ENCODE results near the gene SYTL5. TPM values are rescaled to one million over a fixed set of nuclear protein-coding genes. Genes with fewer than 3 reads are reported as not detected.
A peak's percentile ranks its signal among the peaks of the same experiment; 100 is the strongest.

Gene SYTL5
- total and polyA plus RNA-seq, 4 donors = 0.09 to 2.8 (median 1.0) TPM

DNA sequence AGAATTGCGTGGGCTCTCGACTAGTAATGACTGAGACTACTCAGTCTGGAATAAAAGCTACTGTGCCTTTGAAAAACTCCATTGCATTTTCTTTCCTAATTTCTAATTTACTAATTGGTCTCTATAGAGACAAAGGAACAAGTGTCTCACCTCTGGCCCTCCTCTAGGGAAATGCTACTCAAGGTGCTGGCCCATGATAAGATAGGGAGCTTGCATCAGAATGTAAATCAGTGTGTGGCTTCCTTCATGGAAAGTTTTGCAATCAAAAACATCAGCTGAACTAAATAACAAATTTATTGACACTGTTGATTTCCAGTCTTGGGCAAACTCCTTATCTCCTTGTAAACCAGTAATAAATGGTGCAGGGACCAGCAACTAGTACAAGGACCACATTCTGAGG is 132.5 kb downstream of the SYTL5 start (continued):
- TF ChIP-seq, protein P1, sequence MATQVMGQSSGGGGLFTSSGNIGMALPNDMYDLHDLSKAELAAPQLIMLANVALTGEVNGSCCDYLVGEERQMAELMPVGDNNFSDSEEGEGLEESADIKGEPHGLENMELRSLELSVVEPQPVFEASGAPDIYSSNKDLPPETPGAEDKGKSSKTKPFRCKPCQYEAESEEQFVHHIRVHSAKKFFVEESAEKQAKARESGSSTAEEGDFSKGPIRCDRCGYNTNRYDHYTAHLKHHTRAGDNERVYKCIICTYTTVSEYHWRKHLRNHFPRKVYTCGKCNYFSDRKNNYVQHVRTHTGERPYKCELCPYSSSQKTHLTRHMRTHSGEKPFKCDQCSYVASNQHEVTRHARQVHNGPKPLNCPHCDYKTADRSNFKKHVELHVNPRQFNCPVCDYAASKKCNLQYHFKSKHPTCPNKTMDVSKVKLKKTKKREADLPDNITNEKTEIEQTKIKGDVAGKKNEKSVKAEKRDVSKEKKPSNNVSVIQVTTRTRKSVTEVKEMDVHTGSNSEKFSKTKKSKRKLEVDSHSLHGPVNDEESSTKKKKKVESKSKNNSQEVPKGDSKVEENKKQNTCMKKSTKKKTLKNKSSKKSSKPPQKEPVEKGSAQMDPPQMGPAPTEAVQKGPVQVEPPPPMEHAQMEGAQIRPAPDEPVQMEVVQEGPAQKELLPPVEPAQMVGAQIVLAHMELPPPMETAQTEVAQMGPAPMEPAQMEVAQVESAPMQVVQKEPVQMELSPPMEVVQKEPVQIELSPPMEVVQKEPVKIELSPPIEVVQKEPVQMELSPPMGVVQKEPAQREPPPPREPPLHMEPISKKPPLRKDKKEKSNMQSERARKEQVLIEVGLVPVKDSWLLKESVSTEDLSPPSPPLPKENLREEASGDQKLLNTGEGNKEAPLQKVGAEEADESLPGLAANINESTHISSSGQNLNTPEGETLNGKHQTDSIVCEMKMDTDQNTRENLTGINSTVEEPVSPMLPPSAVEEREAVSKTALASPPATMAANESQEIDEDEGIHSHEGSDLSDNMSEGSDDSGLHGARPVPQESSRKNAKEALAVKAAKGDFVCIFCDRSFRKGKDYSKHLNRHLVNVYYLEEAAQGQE (IDR thresholded peaks at IDR 0.05) = no peak
- TF ChIP-seq, protein P2, sequence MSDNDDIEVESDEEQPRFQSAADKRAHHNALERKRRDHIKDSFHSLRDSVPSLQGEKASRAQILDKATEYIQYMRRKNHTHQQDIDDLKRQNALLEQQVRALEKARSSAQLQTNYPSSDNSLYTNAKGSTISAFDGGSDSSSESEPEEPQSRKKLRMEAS (IDR thresholded peaks at IDR 0.05) = no peak
- TF ChIP-seq FOXA2 (IDR thresholded peaks at IDR 0.05) (no peak), RXRA (IDR thresholded peaks at IDR 0.05) (no peak), SP1 (IDR thresholded peaks at IDR 0.05) (no peak), YY1 (IDR thresholded peaks at IDR 0.05) (no peak)

DNA sequence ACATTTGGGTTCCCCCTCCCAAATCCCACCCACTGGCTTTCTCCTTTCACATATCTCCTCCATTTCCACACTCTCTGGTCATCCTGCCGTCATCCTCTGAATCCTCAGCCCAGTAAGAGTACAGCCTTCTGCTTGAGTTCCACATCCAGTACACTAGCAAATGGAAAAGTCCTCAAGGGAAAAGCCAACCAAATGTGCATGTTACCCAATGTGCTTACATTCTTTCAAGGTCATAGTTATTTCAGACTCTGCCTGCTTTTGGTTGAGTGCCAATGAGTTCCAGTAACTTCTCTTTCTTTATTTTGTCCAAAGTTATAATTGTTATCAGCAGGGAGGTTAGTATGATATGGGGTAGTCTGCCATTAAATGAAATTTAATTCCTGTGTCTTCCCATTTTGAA is 136.3 kb downstream of the SYTL5 start:
- Histone ChIP-seq H3K27ac (ENCODE audit: low read depth in 1 of 2, low read length in 2 of 2) (no peak overlapping the region), H3K9ac (ENCODE audit: low read depth in 1 of 2, low read length in 2 of 2) (no peak overlapping the region), H3K36me3 (ENCODE audit: control insufficient read depth in 4 of 4, insufficient read depth in 3 of 4, low read depth in 1 of 4, low read length in 3 of 4) (no peaks in the 10 kb centered on the region), H3K4me1 (ENCODE audit: control insufficient read depth in 4 of 4, insufficient read depth in 4 of 4, low read length in 3 of 4) (no peaks in the 10 kb centered on the region), H3K27me3 (ENCODE audit: control insufficient read depth in 4 of 4, insufficient read depth in 4 of 4, low read length in 3 of 4) (peaks cover 0 to 3% (median 0%) of the 10 kb centered on the region in 4 donors), H3K4me3 (ENCODE audit: low read depth in 1 of 3, low read length in 3 of 3) (no peak overlapping the region), H3K9me3 (ENCODE audit: control insufficient read depth in 4 of 4, low read length in 3 of 4) (no peaks in the 10 kb centered on the region)
- 55% methylated on average over 1 of the region's 1 CpG for whole genome bisulfite sequencing
- TF ChIP-seq, protein P3, sequence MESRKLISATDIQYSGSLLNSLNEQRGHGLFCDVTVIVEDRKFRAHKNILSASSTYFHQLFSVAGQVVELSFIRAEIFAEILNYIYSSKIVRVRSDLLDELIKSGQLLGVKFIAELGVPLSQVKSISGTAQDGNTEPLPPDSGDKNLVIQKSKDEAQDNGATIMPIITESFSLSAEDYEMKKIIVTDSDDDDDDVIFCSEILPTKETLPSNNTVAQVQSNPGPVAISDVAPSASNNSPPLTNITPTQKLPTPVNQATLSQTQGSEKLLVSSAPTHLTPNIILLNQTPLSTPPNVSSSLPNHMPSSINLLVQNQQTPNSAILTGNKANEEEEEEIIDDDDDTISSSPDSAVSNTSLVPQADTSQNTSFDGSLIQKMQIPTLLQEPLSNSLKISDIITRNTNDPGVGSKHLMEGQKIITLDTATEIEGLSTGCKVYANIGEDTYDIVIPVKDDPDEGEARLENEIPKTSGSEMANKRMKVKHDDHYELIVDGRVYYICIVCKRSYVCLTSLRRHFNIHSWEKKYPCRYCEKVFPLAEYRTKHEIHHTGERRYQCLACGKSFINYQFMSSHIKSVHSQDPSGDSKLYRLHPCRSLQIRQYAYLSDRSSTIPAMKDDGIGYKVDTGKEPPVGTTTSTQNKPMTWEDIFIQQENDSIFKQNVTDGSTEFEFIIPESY (IDR thresholded peaks at IDR 0.05) = no peak
- TF ChIP-seq, protein P4, sequence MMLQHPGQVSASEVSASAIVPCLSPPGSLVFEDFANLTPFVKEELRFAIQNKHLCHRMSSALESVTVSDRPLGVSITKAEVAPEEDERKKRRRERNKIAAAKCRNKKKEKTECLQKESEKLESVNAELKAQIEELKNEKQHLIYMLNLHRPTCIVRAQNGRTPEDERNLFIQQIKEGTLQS (IDR thresholded peaks at IDR 0.05) = no peak
- TF ChIP-seq NR2F2 (IDR thresholded peaks at IDR 0.05) = peak; percentile 80
- peak; percentile 21 for TF ChIP-seq SP1 (IDR thresholded peaks at IDR 0.05)
- no peak for TF ChIP-seq RXRA (IDR thresholded peaks at IDR 0.05)
- no peak for TF ChIP-seq EGR1 (IDR thresholded peaks at IDR 0.05; ENCODE audit: low read depth in 2 of 2)
- peak in 1 of 2 donors; percentile 4 for TF ChIP-seq RAD21 (IDR thresholded peaks at IDR 0.05)
- DNase-seq (ENCODE audit: low spot score) = no peak

DNA sequence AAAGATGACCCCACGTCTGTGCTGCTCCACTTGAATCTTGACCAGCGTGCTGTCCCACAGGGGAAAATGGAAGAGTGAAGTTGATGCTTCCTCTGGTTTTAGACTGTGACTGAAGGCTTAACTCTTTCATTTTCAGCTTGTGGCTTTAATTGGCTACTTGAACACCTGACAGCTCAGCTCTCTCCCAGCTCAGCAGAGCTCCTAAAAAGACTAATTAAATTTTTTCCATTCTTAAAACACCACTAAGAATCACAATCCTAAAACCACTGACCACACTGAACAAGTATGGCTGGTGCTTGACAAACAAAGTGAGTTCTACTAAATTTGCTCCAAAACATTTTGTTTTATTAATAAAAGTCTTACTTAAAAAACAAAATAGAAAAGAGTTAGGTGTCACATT is 142.7 kb downstream of the SYTL5 start:
- Histone ChIP-seq H3K36me3 (ENCODE audit: control insufficient read depth in 4 of 4, insufficient read depth in 3 of 4, low read depth in 1 of 4, low read length in 3 of 4) (no peaks in the 10 kb centered on the region), H3K4me1 (ENCODE audit: control insufficient read depth in 4 of 4, insufficient read depth in 4 of 4, low read length in 3 of 4) (no peaks in the 10 kb centered on the region), H3K9ac (ENCODE audit: low read depth in 1 of 2, low read length in 2 of 2) (no peak overlapping the region), H3K4me3 (ENCODE audit: low read depth in 1 of 3, low read length in 3 of 3) (no peak overlapping the region), H3K27me3 (ENCODE audit: control insufficient read depth in 4 of 4, insufficient read depth in 4 of 4, low read length in 3 of 4) (no peaks in the 10 kb centered on the region), H3K27ac (ENCODE audit: low read depth in 1 of 2, low read length in 2 of 2) (no peak overlapping the region), H3K9me3 (ENCODE audit: control insufficient read depth in 4 of 4, low read length in 3 of 4) (no peaks in the 10 kb centered on the region)
- DNase-seq (ENCODE audit: low spot score) = no peak
- 98% methylated on average over 2 of the region's 2 CpGs for WGBS
- TF ChIP-seq FOXA1 (IDR thresholded peaks at IDR 0.05) = no peak
- TF ChIP-seq, protein P3 (IDR thresholded peaks at IDR 0.05) = no peak
- TF ChIP-seq TAF1 (conservative IDR thresholded peaks at IDR 0.05) = no peak
- TF ChIP-seq JUND (IDR thresholded peaks at IDR 0.05) = no peak
- TF ChIP-seq YY1 (IDR thresholded peaks at IDR 0.05) = no peak
- TF ChIP-seq RAD21 (IDR thresholded peaks at IDR 0.05) = no peak
- no peak for TF ChIP-seq EGR1 (IDR thresholded peaks at IDR 0.05; ENCODE audit: low read depth in 2 of 2)
- TF ChIP-seq GABPA (IDR thresholded peaks at IDR 0.05 in 1 of 2, conservative IDR thresholded peaks at IDR 0.05 in 1 of 2) = no peak
- TF ChIP-seq, protein P5, sequence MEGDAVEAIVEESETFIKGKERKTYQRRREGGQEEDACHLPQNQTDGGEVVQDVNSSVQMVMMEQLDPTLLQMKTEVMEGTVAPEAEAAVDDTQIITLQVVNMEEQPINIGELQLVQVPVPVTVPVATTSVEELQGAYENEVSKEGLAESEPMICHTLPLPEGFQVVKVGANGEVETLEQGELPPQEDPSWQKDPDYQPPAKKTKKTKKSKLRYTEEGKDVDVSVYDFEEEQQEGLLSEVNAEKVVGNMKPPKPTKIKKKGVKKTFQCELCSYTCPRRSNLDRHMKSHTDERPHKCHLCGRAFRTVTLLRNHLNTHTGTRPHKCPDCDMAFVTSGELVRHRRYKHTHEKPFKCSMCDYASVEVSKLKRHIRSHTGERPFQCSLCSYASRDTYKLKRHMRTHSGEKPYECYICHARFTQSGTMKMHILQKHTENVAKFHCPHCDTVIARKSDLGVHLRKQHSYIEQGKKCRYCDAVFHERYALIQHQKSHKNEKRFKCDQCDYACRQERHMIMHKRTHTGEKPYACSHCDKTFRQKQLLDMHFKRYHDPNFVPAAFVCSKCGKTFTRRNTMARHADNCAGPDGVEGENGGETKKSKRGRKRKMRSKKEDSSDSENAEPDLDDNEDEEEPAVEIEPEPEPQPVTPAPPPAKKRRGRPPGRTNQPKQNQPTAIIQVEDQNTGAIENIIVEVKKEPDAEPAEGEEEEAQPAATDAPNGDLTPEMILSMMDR (IDR thresholded peaks at IDR 0.05; ENCODE audit: low read depth, low read length, missing input control) = no peak
- no peak for TF ChIP-seq HNF4G (IDR thresholded peaks at IDR 0.05)
- TF ChIP-seq, protein P4 (IDR thresholded peaks at IDR 0.05) = no peak

Measured in liver (tissue), 9 donors.